HepG2 (cell line): ENCODE results near the gene PTPRC. TPM values are rescaled to one million over a fixed set of nuclear protein-coding genes. Genes with fewer than 3 reads are reported as not detected.

Source experiments
- ATAC-seq: fragments of 200-7000 bp; cut with Tn5 transposase; 3 replicates; pipeline ENCODE4 v1.9.1; 2020; ENCODE audit warnings: mild to moderate bottlenecking, moderate library complexity
- BruUV-seq: library from RNA; stranded (reverse); fragments of 400-500 nt; replicated peaks from 2 replicates; lab custom pipeline; 2021; lab: Mats Ljungman, UMichigan
- CTCF ChIA-PET: fragments of 300-600 bp; formaldehyde crosslinking; extraction: SDS; loops from one replicate; lab custom pipeline; 2021; ENCODE audit warnings: low total read pairs, inconsistent platforms, low intra/inter-chr PET ratio; lab: Yijun Ruan, JAX
- POLR2A ChIA-PET: fragments of 350-600 bp; sonication (Branson Sonifier 250); formaldehyde crosslinking; loops from one replicate; lab custom pipeline; 2020; ENCODE audit warnings: antibody characterized with exemption, inconsistent platforms; lab: Yijun Ruan, JAX
- DNase-seq: peaks from one replicate; pipeline ENCODE4 v3.0.0-alpha.2; 2015; ENCODE audit warnings: low spot score
- FAIRE-seq: peaks from 3 replicates; lab custom pipeline; 2011; peaks lifted over from hg19 to GRCh38; lab: Jason Lieb, UNC
- H2AFZ ChIP-seq: one replicate; pipeline ENCODE4 v1.6.1; 2011; ENCODE audit warnings: low read length, inconsistent platforms
- H3K27ac ChIP-seq: fragments of 300-600 bp; 3 replicates; pipeline ENCODE4 v1.8.0; 2011; ENCODE audit warnings: mixed run types, mild to moderate bottlenecking, mixed read lengths, low read length, inconsistent platforms; ENCODE audit not compliant: insufficient read depth; ENCODE audit errors: extremely low read length
- H3K27me3 ChIP-seq, 2 experiments: fragments of 200-600 bp in 1 of 2; 2 replicates in 1 of 2; 3 replicates in 1 of 2; pipeline versions ENCODE4 v1.6.0 to v1.8.0; 2011; ENCODE audit warnings: low read length in 2 of 2, mild to moderate bottlenecking in 2 of 2, moderate library complexity in 2 of 2, inconsistent platforms in 1 of 2; ENCODE audit not compliant: insufficient read depth in 2 of 2, control insufficient read depth in 1 of 2
- H3K36me3 ChIP-seq, 2 experiments: fragments of 200-600 bp in 1 of 2; replicated peaks in 1 of 2; 2 replicates in 1 of 2; 3 replicates in 1 of 2; pipeline versions ENCODE4 v1.5.1 to v1.8.0; 2011; ENCODE audit warnings: low read length in 2 of 2, inconsistent platforms in 1 of 2; ENCODE audit not compliant: insufficient read depth in 2 of 2, control insufficient read depth in 1 of 2
- H3K4me1 ChIP-seq: 2 replicates; pipeline ENCODE4 v1.5.1; 2012; ENCODE audit warnings: low read length, inconsistent platforms; ENCODE audit not compliant: insufficient read depth
- H3K4me2 ChIP-seq: 2 replicates; pipeline ENCODE4 v1.6.0; 2011; ENCODE audit warnings: low read depth, low read length, inconsistent platforms
- H3K4me3 ChIP-seq, 3 experiments: fragments of 200-600 bp in 1 of 3; sonication (generic), shearing (Covaris generic) in 1 of 3; replicated peaks in 1 of 3; 2 replicates each; pipeline ENCODE4 v1.5.1; 2011 to 2016; ENCODE audit warnings: low read length in 3 of 3, inconsistent platforms in 2 of 3, low read depth in 2 of 3, mild to moderate bottlenecking in 2 of 3, control low read depth in 1 of 3, mixed read lengths in 1 of 3; ENCODE audit not compliant: insufficient read depth in 1 of 3
- H3K79me2 ChIP-seq: one replicate; pipeline ENCODE4 v1.6.1; 2011; ENCODE audit warnings: low read length, inconsistent platforms; ENCODE audit not compliant: insufficient read depth
- H3K9ac ChIP-seq: 2 replicates; pipeline ENCODE4 v1.6.0; 2011; ENCODE audit warnings: mild to moderate bottlenecking, low read depth, low read length, inconsistent platforms; ENCODE audit not compliant: insufficient read depth
- H3K9me3 ChIP-seq: 2 replicates; pipeline ENCODE4 v1.5.1; 2012; ENCODE audit warnings: mild to moderate bottlenecking, low read length
- H4K20me1 ChIP-seq: 2 replicates; pipeline ENCODE4 v1.6.0; 2011; ENCODE audit warnings: inconsistent platforms, mild to moderate bottlenecking, low read length, moderate library complexity; ENCODE audit not compliant: insufficient read depth
- CENPX ChIP-seq: sonication (generic); formaldehyde crosslinking; IDR thresholded peaks from 2 replicates; pipeline ENCODE4 v1.9.0; 2021; ENCODE audit warnings: mild to moderate bottlenecking, missing genetic modification reagents, moderate library complexity
- FUBP1 ChIP-seq: sonication (generic); formaldehyde crosslinking; IDR thresholded peaks from 2 replicates; pipeline ENCODE4 v1.5.1; 2020; ENCODE audit warnings: missing genetic modification reagents, mild to moderate bottlenecking, borderline replicate concordance
- GFI1 ChIP-seq: sonication (generic); formaldehyde crosslinking; IDR thresholded peaks from 2 replicates; pipeline ENCODE4 v1.5.0; 2020; ENCODE audit warnings: missing genetic modification reagents, mild to moderate bottlenecking, borderline replicate concordance
- HDAC2 ChIP-seq: sonication (generic); formaldehyde crosslinking; IDR thresholded peaks from 2 replicates; pipeline ENCODE4 v1.4.0; 2020; ENCODE audit warnings: missing genetic modification reagents
- JUND ChIP-seq: sonication (generic); formaldehyde crosslinking; IDR thresholded peaks from 2 replicates; pipeline ENCODE4 v1.8.0; 2022; ENCODE audit warnings: mild to moderate bottlenecking, missing genetic modification reagents
- MBD4 ChIP-seq: IDR thresholded peaks from 2 replicates; pipeline ENCODE4 v1.6.1; 2012; ENCODE audit warnings: low read length, inconsistent platforms, borderline replicate concordance
- NFIB ChIP-seq: sonication (generic); formaldehyde crosslinking; IDR thresholded peaks from 2 replicates; pipeline ENCODE4 v1.9.0; 2021; ENCODE audit warnings: missing genetic modification reagents, mild to moderate bottlenecking, borderline replicate concordance
- PCBP2 ChIP-seq: fragments of 200-400 bp; formaldehyde crosslinking; optimal IDR thresholded peaks from 2 replicates; pipeline ENCODE3; 2018; ENCODE audit warnings: low read length, low read depth; ENCODE audit not compliant: poor library complexity, severe bottlenecking
- PHF21A ChIP-seq: sonication (generic); formaldehyde crosslinking; IDR thresholded peaks from 2 replicates; pipeline ENCODE4 v1.5.0; 2020; ENCODE audit warnings: mild to moderate bottlenecking, missing genetic modification reagents
- SMARCE1 ChIP-seq: fragments of 450-650 bp; IDR thresholded peaks from 2 replicates; pipeline ENCODE4 v1.6.1; 2017; ENCODE audit warnings: borderline replicate concordance
- ZBTB7B ChIP-seq: sonication (generic); formaldehyde crosslinking; IDR thresholded peaks from 2 replicates; pipeline ENCODE4 v1.4.0; 2020; ENCODE audit warnings: missing genetic modification reagents
- ZKSCAN1 ChIP-seq: fragments of 150-350 bp; IDR thresholded peaks from 2 replicates; pipeline ENCODE4 v1.6.1; 2014; ENCODE audit warnings: low read length
- ZNF230 ChIP-seq: sonication (generic); formaldehyde crosslinking; IDR thresholded peaks from 2 replicates; pipeline ENCODE4 v1.4.0; 2020; ENCODE audit warnings: mild to moderate bottlenecking, missing genetic modification reagents
- ZNF841 ChIP-seq: sonication (generic); formaldehyde crosslinking; IDR thresholded peaks from 2 replicates; pipeline ENCODE4 v1.8.1; 2023; ENCODE audit warnings: missing genetic modification reagents, borderline replicate concordance
- ZNF891 ChIP-seq: sonication (generic); formaldehyde crosslinking; IDR thresholded peaks from 2 replicates; pipeline ENCODE4 v1.5.0; 2020; ENCODE audit warnings: mild to moderate bottlenecking, missing genetic modification reagents
- WGBS: methylation state at CpG from one replicate; pipeline ENCODE4 v1.1.6; 2017; ENCODE audit warnings: low lambda C conversion rate; 5-methylcytosine and 5-hydroxymethylcytosine counted together
- in situ Hi-C: cut with HindIII; loops from 2 replicates; pipeline ENCODE4 v1.10.0; 2017; ENCODE audit warnings: low pct_unique_long_range_greater_than_20kb; ENCODE audit not compliant: extremely low pct_ligation_motif_present
- intact Hi-C: fragments of 100-400 bp; cut with micrococcal nuclease; formaldehyde crosslinking; loops from one replicate; pipeline ENCODE4 v1.10.0; 2022; ENCODE audit not compliant: unreplicated experiment
- polyA plus RNA-seq, 8 experiments: library from polyadenylated mRNA; depleted of rRNA in 3 of 8; stranded (reverse) in 7 of 8; unstranded in 1 of 8; fragments of >200 nt; fragmentation: Illumina TruSeq in 4 of 8; extraction: Trizol in 4 of 8; gene quantifications; 2 replicates each; pipeline versions ENCODE4 v1.2.1 to v1.2.3, GENCODE V29; 2011 to 2016; ENCODE audit warnings: low read depth in 4 of 8, missing spikeins in 1 of 8, mixed read lengths in 1 of 8; ENCODE audit not compliant: insufficient read depth in 1 of 8
- total RNA-seq, 5 experiments: library from RNA; depleted of rRNA; stranded (reverse); fragments of >200 nt; fragmentation: Illumina TruSeq; extraction: Trizol; gene quantifications; 2 replicates each; pipeline ENCODE4 v1.2.3, GENCODE V29; 2016; ENCODE audit warnings: low read depth in 1 of 5
- TF ChIP-seq, protein P1 (sequence below): IDR thresholded peaks from 2 replicates; pipeline ENCODE4 v1.6.1; 2018; ENCODE audit warnings: missing genetic modification reagents

PTPRC gene
- total and polyA plus RNA-seq, 2 of the 13 experiments (the other 11 are each of a cell fraction or from before 2014, with no cell fraction given), result not detected

- TF ChIP-seq NFIB (no peak), JUND (no peak), ZBTB7B (CRISPR knock-in tag) (no peak), GFI1 (no peak)
- TF ChIP-seq, all 625 proteins: peak for 0
Measured at GRCh38 chr1:198647055-198647454, 8.2 kb downstream of the PTPRC start (continued).

- H3K4me1 ChIP-seq, result no peaks in the 10 kb centered on the region
- no peak overlapping the region for H2AFZ ChIP-seq
- H4K20me1 ChIP-seq, result no peaks in the 10 kb centered on the region
- intact Hi-C loops (no loop called here), in situ Hi-C loops (no loop called here)
- no peak for TF ChIP-seq ZNF230 (CRISPR knock-in tag)
- no peak for TF ChIP-seq PHF21A
- no peak for TF ChIP-seq ZNF841 (CRISPR knock-in tag)
- no TSS peak for BruUV-seq
- ChIA-PET CTCF (no interaction called here), POLR2A (no interaction called here)
- FAIRE-seq (no peak), ATAC-seq (no peak), DNase-seq (no peak)
- no peak overlapping the region for H3K27ac ChIP-seq
- H3K27me3 ChIP-seq, result no peaks in the 10 kb centered on the region
- H3K9ac ChIP-seq, result no peak overlapping the region
- H3K9me3 ChIP-seq, result no peaks in the 10 kb centered on the region
- H3K79me2 ChIP-seq, result no peaks in the 10 kb centered on the region
- no peak overlapping the region for H3K4me3 ChIP-seq
- no peaks in the 10 kb centered on the region for H3K36me3 ChIP-seq
- H3K4me2 ChIP-seq, result no peak overlapping the region
Measured at GRCh38 chr1:198648592-198648991, 9.8 kb downstream of the PTPRC start.

DNA sequence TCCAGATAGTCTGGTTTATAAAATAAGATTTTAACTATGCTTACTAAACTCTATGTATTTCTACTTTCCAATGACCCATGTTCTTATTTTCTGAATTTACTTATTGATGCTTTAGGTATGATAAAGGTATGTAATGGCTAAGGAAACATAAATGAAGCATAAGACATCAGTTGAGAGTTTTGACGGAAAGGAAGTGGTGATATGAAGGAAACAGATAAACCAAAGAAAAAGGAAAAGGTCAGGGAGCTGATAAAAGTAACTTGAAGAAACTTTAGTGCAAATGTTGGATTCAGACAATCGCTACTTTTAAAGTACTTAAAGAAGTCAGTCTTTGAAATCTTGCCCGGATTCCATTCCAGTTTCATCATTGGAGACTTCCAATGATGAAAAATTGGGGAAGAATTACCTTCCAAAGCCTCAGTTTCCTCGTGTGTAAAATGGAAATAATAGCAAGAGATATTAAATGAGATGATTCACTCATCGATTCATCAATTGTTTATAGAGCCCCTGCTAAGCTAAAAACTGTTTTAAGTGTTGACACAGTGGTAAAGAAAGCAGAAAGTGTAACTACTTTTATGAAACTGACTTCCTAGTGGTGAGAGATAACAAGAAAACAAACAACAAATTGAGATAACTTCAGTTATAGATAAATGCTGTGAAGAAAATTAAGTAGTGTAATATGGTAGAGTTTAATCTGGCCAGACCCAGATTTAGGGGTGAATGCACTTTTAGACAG, 10.6 kb downstream of the PTPRC start:
- intact Hi-C loops (no loop called here), in situ Hi-C loops (no loop called here)
- Histone ChIP-seq H3K4me3 (no peak overlapping the region), H3K9ac (no peak overlapping the region), H3K79me2 (no peaks in the 10 kb centered on the region), H3K4me1 (no peaks in the 10 kb centered on the region), H2AFZ (no peak overlapping the region), H3K27ac (no peak overlapping the region), H3K4me2 (no peak overlapping the region), H3K27me3 (no peaks in the 10 kb centered on the region), H4K20me1 (no peaks in the 10 kb centered on the region), H3K9me3 (no peaks in the 10 kb centered on the region), H3K36me3 (no peaks in the 10 kb centered on the region)
- BruUV-seq, result no TSS peak
- ChIA-PET CTCF (no interaction called here), POLR2A (no interaction called here)
- FAIRE-seq, result no peak
- no peak for DNase-seq
- whole genome bisulfite sequencing, result 12% methylated on average over 5 of the region's 5 CpGs
- ATAC-seq, result no peak
- no peak for TF ChIP-seq FUBP1 (CRISPR knock-in tag)
- no peak for TF ChIP-seq PCBP2
- TF ChIP-seq SMARCE1, result no peak
- TF ChIP-seq, protein P1, sequence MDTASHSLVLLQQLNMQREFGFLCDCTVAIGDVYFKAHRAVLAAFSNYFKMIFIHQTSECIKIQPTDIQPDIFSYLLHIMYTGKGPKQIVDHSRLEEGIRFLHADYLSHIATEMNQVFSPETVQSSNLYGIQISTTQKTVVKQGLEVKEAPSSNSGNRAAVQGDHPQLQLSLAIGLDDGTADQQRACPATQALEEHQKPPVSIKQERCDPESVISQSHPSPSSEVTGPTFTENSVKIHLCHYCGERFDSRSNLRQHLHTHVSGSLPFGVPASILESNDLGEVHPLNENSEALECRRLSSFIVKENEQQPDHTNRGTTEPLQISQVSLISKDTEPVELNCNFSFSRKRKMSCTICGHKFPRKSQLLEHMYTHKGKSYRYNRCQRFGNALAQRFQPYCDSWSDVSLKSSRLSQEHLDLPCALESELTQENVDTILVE, result no peak
- TF ChIP-seq HDAC2 (CRISPR knock-in tag), result no peak
- TF ChIP-seq ZKSCAN1, result no peak
- TF ChIP-seq CENPX (CRISPR knock-in tag), result no peak
- no peak for TF ChIP-seq MBD4
- no peak for TF ChIP-seq ZNF891 (CRISPR knock-in tag)
